Measurements from ENCODE around the gene ANKRD11. TPM values are rescaled to one million over a fixed set of nuclear protein-coding genes. Genes with fewer than 3 reads are reported as not detected.

Gene ANKRD11
- total and polyA plus RNA-seq, 12 donors, result 47.7 to 93.6 (median 66.2) TPM

- WGBS, 2 donors, result 5 to 6% methylated on average over 36 to 37 of the region's 39 CpGs
- H3K36me3 ChIP-seq, result peaks cover 0 to 6% (median 0%) of the 10 kb centered on the region in 9 donors
- peak overlapping the region; percentile 7 to 91 (median 69) for H3K4me3 ChIP-seq
- peaks cover 0 to 17% (median 11%) of the 10 kb centered on the region in 9 donors for H3K4me1 ChIP-seq
- no peaks in the 10 kb centered on the region for H3K9me3 ChIP-seq
- TF ChIP-seq, protein P1, sequence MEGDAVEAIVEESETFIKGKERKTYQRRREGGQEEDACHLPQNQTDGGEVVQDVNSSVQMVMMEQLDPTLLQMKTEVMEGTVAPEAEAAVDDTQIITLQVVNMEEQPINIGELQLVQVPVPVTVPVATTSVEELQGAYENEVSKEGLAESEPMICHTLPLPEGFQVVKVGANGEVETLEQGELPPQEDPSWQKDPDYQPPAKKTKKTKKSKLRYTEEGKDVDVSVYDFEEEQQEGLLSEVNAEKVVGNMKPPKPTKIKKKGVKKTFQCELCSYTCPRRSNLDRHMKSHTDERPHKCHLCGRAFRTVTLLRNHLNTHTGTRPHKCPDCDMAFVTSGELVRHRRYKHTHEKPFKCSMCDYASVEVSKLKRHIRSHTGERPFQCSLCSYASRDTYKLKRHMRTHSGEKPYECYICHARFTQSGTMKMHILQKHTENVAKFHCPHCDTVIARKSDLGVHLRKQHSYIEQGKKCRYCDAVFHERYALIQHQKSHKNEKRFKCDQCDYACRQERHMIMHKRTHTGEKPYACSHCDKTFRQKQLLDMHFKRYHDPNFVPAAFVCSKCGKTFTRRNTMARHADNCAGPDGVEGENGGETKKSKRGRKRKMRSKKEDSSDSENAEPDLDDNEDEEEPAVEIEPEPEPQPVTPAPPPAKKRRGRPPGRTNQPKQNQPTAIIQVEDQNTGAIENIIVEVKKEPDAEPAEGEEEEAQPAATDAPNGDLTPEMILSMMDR (IDR thresholded peaks at IDR 0.05), result no peak
- DNase-seq (peak; percentile 62 to 72), ATAC-seq (peak; percentile 74 to 84 (median 80))
- peak overlapping the region; percentile 77 to 99 (median 92) for H3K27ac ChIP-seq
- peaks cover 0 to under 1% (median 0%) of the 10 kb centered on the region in 7 donors for H3K27me3 ChIP-seq
- intact Hi-C loops (cut with DNase I), result loop anchor here in 2 of 10 donors (5.0 kb wide), 2 partner anchors 266 to 321 kb away; partner anchors contain the start of genes RPL13 (in 1 of the 2) and SPG7 (in 1 of the 2)
These were observed 249.0 kb downstream of the ANKRD11 start for GRCh38 chr16:89241187-89242007.

DNA sequence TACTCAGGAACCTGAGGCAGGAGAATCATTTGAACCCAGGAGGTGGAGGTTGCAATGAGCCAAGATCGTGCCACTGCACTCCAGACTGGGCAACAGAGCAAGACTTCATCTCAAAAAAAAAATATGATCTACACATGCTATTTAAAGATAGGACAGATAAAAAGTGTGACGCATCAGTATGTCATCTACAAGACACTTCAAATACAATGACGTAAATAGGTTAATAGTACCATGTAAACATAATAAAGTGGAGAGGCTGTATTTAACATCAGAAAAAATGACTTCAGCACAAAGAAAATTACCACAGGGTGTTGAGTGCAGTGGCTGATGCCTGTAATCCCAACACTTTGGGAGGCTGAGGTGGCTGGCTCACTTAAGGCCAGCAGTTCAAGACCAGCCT, 252.6 kb downstream of the ANKRD11 start:
- TF ChIP-seq, protein P1 (IDR thresholded peaks at IDR 0.05), result no peak
- Histone ChIP-seq H3K4me1 (peaks cover 0 to 17% (median 11%) of the 10 kb centered on the region in 9 donors), H3K9me3 (no peaks in the 10 kb centered on the region), H3K27ac (no peak overlapping the region), H3K4me3 (no peak overlapping the region), H3K36me3 (peaks cover 0 to 39% (median 0%) of the 10 kb centered on the region in 9 donors), H3K27me3 (no peaks in the 10 kb centered on the region)
- WGBS, 2 donors, result 81 to 87% methylated on average over 3 of the region's 3 CpGs
- intact Hi-C loops (cut with DNase I), result no loop called here
- no peak for DNase-seq
- ATAC-seq, result no peak

GRCh38 chr16:89233678-89234490, 256.5 kb downstream of the ANKRD11 start:
- TF ChIP-seq, protein P1 (IDR thresholded peaks at IDR 0.05), result no peak
- Histone ChIP-seq H3K4me3 (no peak overlapping the region), H3K36me3 (peaks cover 0 to 72% (median 8%) of the 10 kb centered on the region in 9 donors), H3K9me3 (peaks cover 0 to 12% (median 0%) of the 10 kb centered on the region in 11 donors), H3K27ac (peak overlapping the region in 1 of 10 donors; percentile 20), H3K27me3 (no peaks in the 10 kb centered on the region), H3K4me1 (peaks cover 0 to 6% (median 0%) of the 10 kb centered on the region in 9 donors)
- intact Hi-C loops (cut with DNase I), result no loop called here
- DNase-seq, result no peak
- ATAC-seq, result no peak
- 93 to 96% methylated on average over 16 of the region's 16 CpGs for WGBS, 2 donors

GRCh38 chr16:89232107-89232506, 258.3 kb downstream of the ANKRD11 start:
- Histone ChIP-seq H3K4me3 (no peak overlapping the region), H3K27me3 (no peaks in the 10 kb centered on the region), H3K4me1 (peaks cover 0 to 6% (median 0%) of the 10 kb centered on the region in 9 donors), H3K36me3 (peaks cover 6 to 90% (median 26%) of the 10 kb centered on the region in 9 donors), H3K9me3 (peaks cover 0 to 30% (median 3%) of the 10 kb centered on the region in 11 donors), H3K27ac (no peak overlapping the region)
- ATAC-seq (no peak), DNase-seq (no peak)
- intact Hi-C loops (cut with DNase I), result no loop called here
- WGBS, 2 donors, result 35 to 63% methylated on average over 2 of the region's 2 CpGs
- TF ChIP-seq, protein P1 (IDR thresholded peaks at IDR 0.05), result no peak

Data from heart right ventricle (tissue), 16 donors.